VCaP (cell line): Measurements from ENCODE around the gene C16orf82.
"Not testable (repeated sequence)": the region's sequence is repeated elsewhere in the genome, so short reads cannot be mapped to it uniquely, and the experiment has no call there.

Experiments
- H3K27ac ChIP-seq: fragments of 450-650 bp; 2 replicates; pipeline ENCODE4 v1.5.1; 2017
- CTCF ChIP-seq: fragments of 450-650 bp; conservative IDR thresholded peaks from 2 replicates; pipeline ENCODE4 v1.5.1; 2017; ENCODE audit warnings: mild to moderate bottlenecking, moderate library complexity

The C16orf82 gene

GRCh38 chr16:27058299-27058698, 8.4 kb upstream of the C16orf82 start:
- no peak for TF ChIP-seq CTCF
- no peak overlapping the region for H3K27ac ChIP-seq

GRCh38 chr16:27070776-27071175, 4.0 kb downstream of the C16orf82 start:
- no peak overlapping the region for H3K27ac ChIP-seq
- TF ChIP-seq CTCF = no peak

- no peak overlapping the region for H3K27ac ChIP-seq
- TF ChIP-seq CTCF = no peak
Observed at GRCh38 chr16:27073733-27074132, 7.0 kb downstream of the C16orf82 start.

- H3K27ac ChIP-seq = no peak overlapping the region
- peak; percentile 56 for TF ChIP-seq CTCF
Observed at GRCh38 chr16:27080895-27081294, 14.2 kb downstream of the C16orf82 start.

GRCh38 chr16:27083861-27084261, 17.1 kb downstream of the C16orf82 start:
- H3K27ac ChIP-seq = no peak overlapping the region
- no peak for TF ChIP-seq CTCF

- TF ChIP-seq CTCF = no peak
Observed at GRCh38 chr16:27084307-27085028, 17.7 kb downstream of the C16orf82 start.

GRCh38 chr16:27085182-27085581, 18.5 kb downstream of the C16orf82 start:
- no peak overlapping the region for H3K27ac ChIP-seq
- no peak for TF ChIP-seq CTCF

More at GRCh38 chr16:27084307-27085028, 17.7 kb downstream of the C16orf82 start:
- H3K27ac ChIP-seq = no peak overlapping the region

- H3K27ac ChIP-seq = not testable (repeated sequence)
Observed at GRCh38 chr16:27086031-27086430, 19.3 kb downstream of the C16orf82 start.
